OCI-LY1 (cell line): ENCODE measurements around the gene DPH2.

Experiments used
- H2AFZ ChIP-seq: fragments of 200-600 bp; sonication (generic), shearing (Covaris generic); 2 replicates; pipeline ENCODE4 v1.6.0; 2014; ENCODE audit warnings: antibody characterized with exemption, mild to moderate bottlenecking, low read length
- H3F3A ChIP-seq: fragments of 200-600 bp; sonication (generic), shearing (Covaris generic); 2 replicates; pipeline ENCODE4 v1.6.0; 2014; ENCODE audit warnings: mild to moderate bottlenecking, antibody characterized with exemption, low read length, moderate library complexity; ENCODE audit not compliant: insufficient read depth
- H3K27ac ChIP-seq: fragments of 200-600 bp; sonication (generic); 2 replicates; pipeline ENCODE4 v1.5.1; 2014; ENCODE audit warnings: low read length, mixed run types, mild to moderate bottlenecking, low read depth; ENCODE audit not compliant: poor library complexity, severe bottlenecking
- H3K27me3 ChIP-seq: fragments of 200-600 bp; sonication (generic); 2 replicates; pipeline ENCODE4 v1.6.0; 2014; ENCODE audit warnings: antibody characterized with exemption, mild to moderate bottlenecking, low read length, moderate library complexity; ENCODE audit not compliant: insufficient read depth
- H3K36me3 ChIP-seq: fragments of 200-600 bp; sonication (generic); 2 replicates; pipeline ENCODE4 v1.6.1; 2014; ENCODE audit warnings: mild to moderate bottlenecking, antibody characterized with exemption, low read length, moderate library complexity, mixed read lengths; ENCODE audit not compliant: insufficient read depth
- H3K4me1 ChIP-seq: fragments of 200-600 bp; sonication (generic); 2 replicates; pipeline ENCODE4 v1.5.1; 2014; ENCODE audit warnings: mild to moderate bottlenecking, low read length, moderate library complexity; ENCODE audit not compliant: insufficient read depth, severe bottlenecking
- H3K4me2 ChIP-seq: fragments of 200-600 bp; sonication (generic), shearing (Covaris generic); 2 replicates; pipeline ENCODE4 v1.6.1; 2014; ENCODE audit warnings: low read length
- H3K4me3 ChIP-seq: fragments of 200-600 bp; sonication (generic); 2 replicates; pipeline ENCODE4 v1.5.1; 2014; ENCODE audit warnings: low read length, low read depth, mild to moderate bottlenecking, mixed read lengths; ENCODE audit not compliant: poor library complexity, severe bottlenecking
- H3K79me2 ChIP-seq: fragments of 200-600 bp; shearing (Covaris generic); 2 replicates; pipeline ENCODE4 v1.6.1; 2016; ENCODE audit warnings: mixed run types, low read length, mixed read lengths; ENCODE audit not compliant: insufficient read depth
- H3K9ac ChIP-seq: fragments of 200-600 bp; sonication (generic), shearing (Covaris generic); 2 replicates; pipeline ENCODE4 v1.6.1; 2014; ENCODE audit warnings: mild to moderate bottlenecking, low read length, mixed read lengths
- H3K9me2 ChIP-seq: fragments of 200-600 bp; sonication (generic), shearing (Covaris generic); 2 replicates; pipeline ENCODE4 v1.6.1; 2014; ENCODE audit warnings: low read depth, mild to moderate bottlenecking, low read length, mixed read lengths
- H3K9me3 ChIP-seq: fragments of 200-600 bp; shearing (Covaris generic); 2 replicates; pipeline ENCODE4 v1.6.1; 2014; ENCODE audit warnings: low read length, mixed read lengths
- H4K20me1 ChIP-seq: fragments of 200-600 bp; sonication (generic), shearing (Covaris generic); 2 replicates; pipeline ENCODE4 v1.6.0; 2016; ENCODE audit warnings: mild to moderate bottlenecking, low read length; ENCODE audit not compliant: insufficient read depth
- EZH2 ChIP-seq: fragments of 200-600 bp; sonication (generic), shearing (Covaris generic); IDR thresholded peaks from 2 replicates; pipeline ENCODE4 v1.8.0; 2017; ENCODE audit warnings: borderline replicate concordance, mixed run types, mild to moderate bottlenecking, antibody characterized with exemption, low read length, moderate library complexity, mixed read lengths
- TF ChIP-seq, protein P1 (sequence below): fragments of 200-600 bp; sonication (generic), shearing (Covaris generic); IDR thresholded peaks from 2 replicates; pipeline ENCODE4 v1.5.1; 2017; ENCODE audit warnings: mild to moderate bottlenecking, antibody characterized with exemption, low read length, moderate library complexity, mixed read lengths

Gene DPH2

GRCh38 chr1:44020464-44020863 lies 50.7 kb downstream of the DPH2 start:
- TF ChIP-seq EZH2: no peak
- TF ChIP-seq, protein P1, sequence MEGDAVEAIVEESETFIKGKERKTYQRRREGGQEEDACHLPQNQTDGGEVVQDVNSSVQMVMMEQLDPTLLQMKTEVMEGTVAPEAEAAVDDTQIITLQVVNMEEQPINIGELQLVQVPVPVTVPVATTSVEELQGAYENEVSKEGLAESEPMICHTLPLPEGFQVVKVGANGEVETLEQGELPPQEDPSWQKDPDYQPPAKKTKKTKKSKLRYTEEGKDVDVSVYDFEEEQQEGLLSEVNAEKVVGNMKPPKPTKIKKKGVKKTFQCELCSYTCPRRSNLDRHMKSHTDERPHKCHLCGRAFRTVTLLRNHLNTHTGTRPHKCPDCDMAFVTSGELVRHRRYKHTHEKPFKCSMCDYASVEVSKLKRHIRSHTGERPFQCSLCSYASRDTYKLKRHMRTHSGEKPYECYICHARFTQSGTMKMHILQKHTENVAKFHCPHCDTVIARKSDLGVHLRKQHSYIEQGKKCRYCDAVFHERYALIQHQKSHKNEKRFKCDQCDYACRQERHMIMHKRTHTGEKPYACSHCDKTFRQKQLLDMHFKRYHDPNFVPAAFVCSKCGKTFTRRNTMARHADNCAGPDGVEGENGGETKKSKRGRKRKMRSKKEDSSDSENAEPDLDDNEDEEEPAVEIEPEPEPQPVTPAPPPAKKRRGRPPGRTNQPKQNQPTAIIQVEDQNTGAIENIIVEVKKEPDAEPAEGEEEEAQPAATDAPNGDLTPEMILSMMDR: no peak
- no peaks in the 10 kb centered on the region for H3K9me2 ChIP-seq
- peaks cover 10% of the 10 kb centered on the region for H3K4me1 ChIP-seq

DNA sequence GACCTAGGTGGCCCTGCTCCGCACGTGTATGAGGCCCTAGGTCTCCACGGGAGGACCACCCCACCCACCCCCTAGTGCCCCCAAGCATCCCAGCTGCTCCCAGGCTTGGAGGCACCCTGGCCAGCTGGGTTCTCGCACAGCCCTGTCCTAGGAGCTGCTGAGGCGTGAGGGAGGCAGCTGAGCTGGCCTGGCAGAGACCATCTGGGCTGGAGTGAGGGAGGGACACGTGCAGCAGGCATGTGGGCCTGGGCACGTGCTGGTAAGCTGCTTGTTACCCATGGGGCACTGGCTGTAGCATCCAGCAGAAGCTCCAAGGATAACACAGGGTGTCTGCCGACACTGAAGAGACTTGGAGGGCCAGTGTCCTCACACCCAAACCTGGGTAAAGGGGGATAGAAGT lies 51.3 kb downstream of the DPH2 start:
- no peaks in the 10 kb centered on the region for H3K9me2 ChIP-seq
- no peak overlapping the region for H2AFZ ChIP-seq
- no peak overlapping the region for H3K9ac ChIP-seq
- H3K27me3 ChIP-seq: no peaks in the 10 kb centered on the region
- H4K20me1 ChIP-seq: no peaks in the 10 kb centered on the region
- no peaks in the 10 kb centered on the region for H3K9me3 ChIP-seq
- peaks cover 17% of the 10 kb centered on the region for H3K4me1 ChIP-seq
- H3K4me3 ChIP-seq: no peak overlapping the region
- no peak overlapping the region for H3K27ac ChIP-seq
- H3K79me2 ChIP-seq: no peaks in the 10 kb centered on the region
- H3K36me3 ChIP-seq: no peaks in the 10 kb centered on the region
- no peak for TF ChIP-seq EZH2
- TF ChIP-seq, protein P1: no peak
- H3K4me2 ChIP-seq: no peak overlapping the region
- no peaks in the 10 kb centered on the region for H3F3A ChIP-seq

More at GRCh38 chr1:44020464-44020863, 50.7 kb downstream of the DPH2 start:
- no peak overlapping the region for H2AFZ ChIP-seq
- H3K79me2 ChIP-seq: no peaks in the 10 kb centered on the region
- H3K27ac ChIP-seq: no peak overlapping the region
- H3K9me3 ChIP-seq: no peaks in the 10 kb centered on the region
- H3K4me3 ChIP-seq: no peak overlapping the region
- H3K9ac ChIP-seq: no peak overlapping the region
- H3F3A ChIP-seq: no peaks in the 10 kb centered on the region
- H3K4me2 ChIP-seq: no peak overlapping the region
- no peaks in the 10 kb centered on the region for H3K36me3 ChIP-seq
- no peaks in the 10 kb centered on the region for H4K20me1 ChIP-seq
- H3K27me3 ChIP-seq: no peaks in the 10 kb centered on the region; the same call in 1 of the 2 replicates

DNA sequence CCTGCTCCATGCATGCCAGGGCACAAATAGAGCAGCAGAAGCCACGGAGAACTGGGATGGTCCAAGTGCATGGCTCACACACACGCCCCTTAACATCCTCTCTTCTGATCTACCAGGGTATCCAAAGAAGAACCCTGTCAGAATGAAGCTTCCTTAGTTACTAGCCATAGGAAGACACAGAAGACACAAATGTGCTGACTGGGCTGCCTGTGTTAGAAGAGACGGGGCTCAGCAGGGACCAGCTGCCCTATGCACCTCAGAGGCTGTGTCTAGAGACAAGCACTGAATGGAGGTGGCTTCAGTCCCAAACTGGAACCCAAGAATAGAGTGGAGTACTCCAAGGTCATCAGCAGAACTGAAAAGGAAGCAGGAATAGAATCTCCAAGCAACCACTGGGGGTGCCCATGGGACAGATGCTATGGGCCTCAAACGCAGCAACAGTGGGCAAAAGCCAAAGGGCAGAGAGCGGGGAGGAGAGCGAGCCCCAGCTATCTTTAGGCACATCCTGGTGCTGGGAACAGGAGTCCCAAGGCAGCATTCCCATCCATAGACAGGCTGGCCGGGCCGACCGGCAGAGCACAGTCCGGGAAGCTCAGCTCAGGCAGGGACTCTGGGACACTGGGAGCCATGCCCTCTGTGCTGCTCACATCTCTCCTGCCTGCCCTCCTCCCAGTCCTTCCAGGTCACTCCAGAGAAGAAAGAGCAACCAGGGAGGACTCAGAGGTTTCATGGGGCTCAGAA lies 51.9 kb downstream of the DPH2 start:
- Histone ChIP-seq H4K20me1 (no peaks in the 10 kb centered on the region), H2AFZ (no peak overlapping the region), H3K4me2 (no peak overlapping the region), H3F3A (no peaks in the 10 kb centered on the region), H3K9me2 (no peaks in the 10 kb centered on the region), H3K79me2 (no peaks in the 10 kb centered on the region), H3K4me1 (peaks cover 18% of the 10 kb centered on the region), H3K9me3 (no peaks in the 10 kb centered on the region), H3K27me3 (no peaks in the 10 kb centered on the region), H3K4me3 (no peak overlapping the region), H3K36me3 (no peaks in the 10 kb centered on the region), H3K27ac (no peak overlapping the region), H3K9ac (no peak overlapping the region)
- TF ChIP-seq EZH2: no peak
- TF ChIP-seq, protein P1: no peak; the same call in 1 of the 2 replicates
